Measurements from ENCODE around the gene MICAL1. TPM values are rescaled to one million over a fixed set of nuclear protein-coding genes. Genes with fewer than 3 reads are reported as not detected.
A peak's percentile ranks its signal among the peaks of the same experiment; 100 is the strongest.

Gene MICAL1
- total RNA-seq, 1 donor from 2014 or later, result 19.5 TPM

DNA sequence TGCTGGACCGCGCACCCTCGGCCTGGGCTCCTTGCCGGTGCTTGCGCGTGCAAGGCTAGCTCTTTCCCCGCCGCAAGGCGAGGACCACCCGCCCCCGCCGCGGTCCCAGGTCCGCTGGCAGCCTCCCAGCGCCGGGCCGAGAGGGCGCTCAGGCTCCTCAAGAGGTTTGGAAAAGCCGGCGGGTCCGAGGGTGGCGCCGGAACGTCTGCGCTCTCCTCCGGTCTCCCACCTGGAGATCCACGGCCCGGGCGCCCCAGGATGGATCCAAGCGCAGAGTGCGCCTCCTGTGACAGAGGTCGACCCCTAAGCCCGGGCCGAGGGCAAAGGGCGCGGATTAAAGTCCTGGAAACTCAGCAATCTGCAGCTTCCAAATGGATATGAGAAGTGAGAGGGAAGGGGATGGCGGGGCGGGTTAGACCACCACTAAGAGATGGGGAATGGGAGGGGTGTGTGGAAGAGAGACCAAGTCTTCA, 575 bp upstream of the MICAL1 start:
- no peak for DNase-seq (ENCODE audit: low read depth in 2 of 2)

DNA sequence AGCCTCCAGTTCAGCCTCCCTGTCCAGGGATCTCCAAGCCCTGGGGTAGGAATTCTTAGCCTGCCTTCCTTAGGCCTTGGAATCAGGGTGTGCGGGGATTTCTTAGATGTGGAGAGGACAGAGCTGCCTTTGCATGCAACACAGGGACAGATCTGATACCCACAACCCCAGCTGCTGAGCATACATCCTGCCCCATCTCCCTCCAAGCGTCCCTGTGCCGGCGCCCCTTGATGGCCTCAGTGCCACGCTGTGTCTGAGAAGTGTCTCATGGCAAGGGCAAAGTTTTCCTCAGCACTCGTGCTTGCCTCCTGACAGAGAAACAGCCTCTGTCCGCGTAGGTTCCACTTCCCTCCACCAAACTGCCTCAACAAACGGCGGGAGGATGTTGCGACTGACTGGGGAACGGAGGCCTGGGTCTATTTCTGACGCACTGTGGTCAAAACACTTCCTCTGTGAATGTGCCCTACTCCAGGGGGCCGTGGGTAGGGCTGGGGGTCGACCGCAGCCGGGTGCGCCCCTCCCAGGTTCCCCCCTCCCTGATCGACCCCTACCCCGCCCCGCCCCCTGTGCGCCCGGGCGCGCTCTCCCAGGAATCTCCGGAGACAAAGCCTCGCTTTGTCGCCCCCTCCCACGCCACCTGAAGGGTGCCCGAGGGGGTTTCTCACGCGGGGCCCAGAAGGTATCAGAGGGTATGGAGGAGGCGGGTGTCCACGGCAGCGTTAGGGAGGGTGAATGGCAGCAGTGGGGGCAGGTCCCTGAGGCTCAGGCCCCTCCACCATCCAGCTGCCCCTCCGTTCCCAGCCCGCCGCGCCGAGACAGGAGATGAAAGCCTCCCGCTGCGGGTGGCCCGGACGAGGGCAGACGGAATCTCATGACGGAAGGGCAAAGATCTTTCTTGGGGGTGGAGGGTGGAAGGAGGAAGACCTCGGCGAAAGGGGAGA, 806 bp downstream of the MICAL1 start:
- DNase-seq (ENCODE audit: low read depth in 2 of 2), result no peak

DNA sequence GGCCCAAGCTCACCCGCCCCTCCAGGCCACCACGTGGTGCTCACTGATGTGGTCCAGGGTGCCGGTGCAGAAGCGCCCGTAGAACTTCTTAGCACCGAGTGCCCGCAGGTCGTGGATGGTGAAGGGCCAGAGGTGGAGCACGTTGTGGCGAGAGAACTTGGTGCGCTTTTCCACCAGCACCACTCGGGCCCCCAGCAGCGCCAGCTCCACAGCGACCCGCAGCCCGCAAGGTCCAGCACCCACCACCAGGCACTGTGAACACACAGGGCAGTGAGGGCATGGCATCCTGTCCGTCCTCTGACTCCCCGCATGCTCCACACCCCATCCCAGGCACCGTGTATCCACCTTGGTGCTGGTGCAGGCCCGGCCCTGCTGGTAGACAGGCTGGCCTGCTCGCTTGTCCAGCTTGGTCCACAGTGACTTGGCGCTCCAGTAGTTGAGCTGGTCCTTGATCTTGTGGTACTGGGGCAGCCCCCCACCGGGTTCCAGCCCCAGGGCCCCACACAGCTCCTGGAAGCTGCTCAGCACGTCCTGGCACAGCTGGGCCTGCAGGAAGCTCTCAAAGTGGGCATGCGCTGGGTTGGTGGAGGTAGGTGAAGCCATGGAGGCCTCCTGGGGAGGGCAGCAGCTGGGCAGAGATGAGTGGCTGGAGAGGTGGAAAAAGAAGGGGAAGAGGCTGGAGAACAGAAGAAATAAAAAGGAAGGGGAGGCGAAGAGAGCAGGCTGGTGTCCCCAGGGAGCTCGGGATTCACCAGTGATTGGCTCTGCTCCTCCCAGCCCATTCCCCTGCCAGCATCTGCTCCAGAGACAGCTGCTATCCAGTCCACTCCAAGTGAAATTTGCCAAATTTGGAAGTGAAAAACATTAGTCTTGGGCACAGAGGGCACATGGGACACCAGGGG, 1.7 kb downstream of the MICAL1 start:
- no peak for DNase-seq (ENCODE audit: low read depth in 2 of 2)

DNA sequence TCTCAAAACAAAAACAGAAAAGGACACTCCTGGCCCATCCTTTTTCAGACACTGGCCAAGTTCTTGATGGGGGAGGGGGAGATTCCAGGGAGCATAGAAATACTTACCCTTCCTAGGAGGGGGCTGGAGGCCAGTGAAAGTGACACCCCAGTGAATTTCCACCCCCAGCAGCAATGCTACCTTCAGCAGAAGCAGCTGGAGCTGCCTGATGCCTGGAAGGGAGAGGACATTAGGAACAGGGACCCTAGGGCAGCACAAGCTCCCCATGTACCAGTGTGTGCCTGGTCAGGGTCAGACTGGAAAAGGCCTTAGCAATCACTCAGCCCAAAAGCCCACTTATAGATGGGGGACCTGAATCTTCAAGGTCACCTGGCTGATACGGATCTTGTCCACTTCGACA, 2.4 kb downstream of the MICAL1 start:
- DNase-seq (ENCODE audit: low read depth in 2 of 2), result no peak

DNA sequence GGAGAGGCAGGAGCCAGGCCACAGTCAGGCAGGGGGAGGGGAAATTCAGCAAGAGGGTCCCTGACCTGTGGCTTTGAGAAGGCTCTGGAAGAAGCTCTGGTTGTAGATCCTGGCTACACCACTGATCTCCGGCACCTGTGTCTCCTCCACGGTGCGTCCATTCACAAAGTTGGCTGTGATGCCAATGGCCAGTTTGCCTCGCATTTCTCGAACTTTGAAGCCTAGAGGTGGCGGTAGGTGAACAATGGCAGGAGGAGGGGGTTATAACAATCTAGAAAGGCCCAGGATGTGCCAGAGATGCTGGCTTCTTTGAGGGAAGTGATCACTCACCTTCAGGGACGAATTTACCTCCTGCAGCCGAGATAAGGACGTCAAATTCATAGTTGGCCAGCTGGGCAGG, 3.4 kb downstream of the MICAL1 start:
- no peak for DNase-seq (ENCODE audit: low read depth in 2 of 2)

DNA sequence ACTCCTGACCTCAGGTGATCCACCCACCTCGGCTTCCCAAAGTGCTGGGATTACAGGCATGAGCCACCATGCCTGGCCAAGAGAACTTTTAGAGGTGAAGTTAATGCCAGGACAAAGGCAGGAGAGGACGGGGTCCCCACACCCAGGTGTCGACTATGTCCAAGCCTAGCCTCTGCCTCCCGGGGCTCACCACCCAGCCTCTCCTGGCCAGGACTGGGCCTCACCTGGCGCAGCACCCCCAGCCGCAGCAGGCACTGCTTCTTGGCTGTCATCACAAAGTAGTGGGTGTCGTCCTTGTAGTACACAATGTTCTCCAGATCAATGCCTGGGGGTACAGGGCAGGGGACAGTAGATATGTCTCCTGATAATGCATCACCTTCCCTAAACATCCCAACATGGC, 4.2 kb downstream of the MICAL1 start:
- DNase-seq (ENCODE audit: low read depth in 2 of 2), result no peak

DNA sequence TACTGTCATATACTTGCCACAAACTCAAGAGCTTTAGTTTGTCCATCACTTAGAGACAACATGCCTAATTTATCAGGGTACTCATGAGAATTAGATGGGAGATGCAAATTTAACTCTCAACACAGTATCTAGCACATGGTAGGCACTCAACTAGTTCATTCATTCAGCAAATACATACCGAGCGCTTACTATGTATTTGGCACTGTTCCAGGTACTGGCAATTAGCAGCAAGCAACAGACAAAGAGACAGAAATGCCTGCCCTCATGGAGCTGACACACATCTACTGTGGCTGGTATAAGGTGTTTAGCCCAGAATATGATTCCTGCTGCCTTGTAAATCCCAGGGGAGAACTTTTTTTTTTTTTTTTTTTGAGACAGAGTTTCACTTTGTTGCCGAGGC, 4.8 kb downstream of the MICAL1 start:
- DNase-seq (ENCODE audit: low read depth in 2 of 2), result no peak

DNA sequence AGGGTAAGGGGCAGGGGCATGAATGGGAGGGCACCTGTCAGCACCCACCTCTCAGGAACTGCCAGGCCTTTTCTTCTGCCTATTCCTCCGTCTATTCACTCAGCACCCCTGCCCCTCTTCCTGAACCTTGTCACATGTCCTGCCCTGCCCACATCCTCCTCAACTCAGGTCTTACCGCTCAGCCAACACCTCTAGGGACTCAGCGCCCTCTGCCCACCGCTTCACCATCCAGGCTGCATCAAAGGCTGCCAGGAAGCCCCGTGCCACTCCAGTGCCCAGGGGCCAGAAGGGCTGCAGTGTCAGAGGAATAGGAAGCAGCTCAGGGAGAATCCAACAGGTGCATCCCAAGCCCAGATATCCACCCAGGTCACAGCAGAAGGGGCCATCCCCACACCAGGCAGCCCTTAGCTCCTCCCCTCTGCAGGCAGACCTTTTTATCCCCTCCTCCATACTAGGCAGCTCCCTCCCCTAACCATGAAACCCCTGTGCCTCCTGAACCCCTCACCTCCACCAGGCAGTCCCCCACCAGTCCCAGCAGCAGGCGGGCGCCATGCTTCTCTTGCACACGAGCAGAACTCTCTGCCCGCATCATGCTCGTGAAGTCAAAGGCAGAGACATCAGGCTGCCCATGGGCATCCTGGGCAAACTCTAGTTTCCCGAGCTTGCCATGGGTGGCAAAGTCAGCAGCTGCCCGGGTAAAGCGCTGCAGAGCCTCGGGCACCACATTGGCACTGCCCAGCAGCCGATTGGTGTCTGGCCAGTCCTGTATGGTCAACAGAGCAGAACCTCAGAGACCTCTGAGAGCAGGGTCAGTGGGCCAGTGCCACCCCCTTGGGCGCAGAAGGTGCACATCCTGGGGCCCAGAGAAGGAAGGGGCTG, 5.5 kb downstream of the MICAL1 start:
- no peak for DNase-seq (ENCODE audit: low read depth in 2 of 2)

DNA sequence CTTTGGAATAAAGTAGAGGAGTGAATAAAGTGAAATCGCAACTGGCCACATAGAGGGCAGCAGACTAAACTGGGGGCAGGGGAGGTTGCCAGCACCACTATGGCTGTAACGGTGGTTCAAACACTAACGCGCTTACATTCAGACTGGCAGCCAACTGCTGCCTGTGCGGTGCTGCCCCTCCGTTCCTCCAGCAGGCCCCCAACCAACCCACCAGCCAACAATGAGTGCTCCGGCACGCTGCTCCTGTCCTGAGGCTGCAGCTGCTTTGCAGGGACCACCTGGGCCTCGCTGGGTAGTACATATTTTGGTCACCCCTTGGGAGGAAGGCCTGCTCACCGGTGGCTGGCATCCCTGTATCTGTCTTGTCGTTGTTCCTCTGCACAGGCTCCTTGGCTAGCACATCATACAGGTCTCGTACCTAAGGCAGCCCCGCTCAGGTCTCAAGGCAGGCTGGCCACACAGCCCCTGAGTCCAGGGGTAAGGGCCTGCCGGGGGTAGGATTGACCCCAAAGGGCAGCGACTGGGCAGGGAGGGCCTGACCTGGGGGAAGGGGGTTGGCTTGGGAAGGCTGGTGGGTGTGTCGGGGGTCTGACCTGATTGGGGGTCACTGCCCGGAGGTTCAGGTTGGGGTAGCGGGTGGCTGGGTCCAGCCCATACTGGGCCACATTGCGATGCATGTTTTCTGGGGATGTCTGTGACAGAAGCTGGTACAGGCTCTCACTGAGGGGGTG, 6.3 kb downstream of the MICAL1 start:
- no peak for DNase-seq (ENCODE audit: low read depth in 2 of 2)

DNA sequence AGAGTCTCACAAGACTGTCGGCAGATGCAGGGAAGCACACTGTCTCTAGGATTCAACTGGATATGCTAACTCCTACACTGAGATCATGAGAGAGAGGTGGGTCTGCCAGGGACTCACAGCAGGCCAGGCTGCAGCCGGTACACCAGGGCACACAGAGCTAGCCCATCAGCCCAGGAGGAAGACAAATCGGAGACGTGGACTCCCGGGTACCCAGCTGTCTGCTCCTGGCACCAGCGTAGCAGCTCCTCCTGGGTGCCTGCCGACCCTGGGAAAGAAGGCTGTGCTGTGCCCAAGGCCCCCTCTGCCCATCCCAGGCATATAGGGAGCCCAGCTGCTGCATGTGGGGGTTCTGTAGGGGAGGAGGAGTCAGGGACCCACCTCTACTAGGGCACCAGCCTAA, 7.0 kb downstream of the MICAL1 start:
- DNase-seq (ENCODE audit: low read depth in 2 of 2), result no peak

DNA sequence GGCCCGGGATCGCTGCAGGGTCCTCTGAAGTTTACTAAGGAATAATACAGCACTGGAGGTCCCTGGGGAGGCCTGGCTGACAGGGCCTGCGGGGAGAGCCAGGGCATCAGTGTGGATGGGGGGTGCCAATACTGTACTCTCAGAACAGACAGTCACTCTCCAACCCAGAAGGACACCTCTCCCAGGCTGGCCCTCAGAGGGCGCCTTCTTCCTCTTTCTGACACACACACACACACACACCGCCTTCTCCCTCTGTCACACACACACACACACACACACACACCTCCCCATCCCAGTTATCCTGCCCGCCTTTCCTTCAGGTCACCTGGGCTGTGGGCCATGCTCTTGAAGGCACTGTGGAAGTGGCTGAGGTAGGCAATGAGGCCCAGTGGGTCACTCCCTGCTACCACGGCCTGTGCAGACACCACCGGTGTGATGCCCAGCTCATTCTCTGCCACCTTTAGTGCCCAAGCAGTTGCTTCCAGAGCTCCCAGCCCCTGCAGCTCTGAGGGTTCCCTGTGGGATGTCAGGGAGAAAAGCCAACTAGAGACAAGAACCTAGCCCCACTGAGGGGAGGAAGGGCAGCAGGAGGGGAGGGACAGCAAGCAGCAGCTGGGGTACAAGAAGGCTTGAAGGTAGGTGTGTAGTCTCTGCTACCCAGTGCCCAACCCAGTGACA, 7.6 kb downstream of the MICAL1 start:
- no peak for DNase-seq (ENCODE audit: low read depth in 2 of 2)

DNA sequence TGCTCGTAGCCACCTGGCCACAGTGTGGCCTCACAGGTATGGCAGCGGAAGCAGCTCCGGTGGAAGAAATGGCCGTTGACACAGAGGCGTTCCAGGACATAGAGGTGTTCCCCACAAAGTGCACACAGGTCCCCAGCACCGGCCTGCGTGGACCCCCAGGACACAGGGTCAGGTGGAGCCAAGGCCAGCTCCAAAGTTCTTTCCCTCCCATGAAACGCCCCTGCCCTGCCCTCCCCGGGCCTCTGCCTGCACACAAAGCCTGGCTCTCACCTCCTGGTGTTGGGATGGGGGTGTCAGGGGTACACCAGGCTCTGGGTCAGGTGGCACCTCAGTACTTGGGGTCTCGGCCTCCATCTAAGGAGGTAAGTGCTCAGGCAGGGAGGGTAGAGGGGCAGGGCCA, 8.5 kb downstream of the MICAL1 start:
- no peak for DNase-seq (ENCODE audit: low read depth in 2 of 2)

DNA sequence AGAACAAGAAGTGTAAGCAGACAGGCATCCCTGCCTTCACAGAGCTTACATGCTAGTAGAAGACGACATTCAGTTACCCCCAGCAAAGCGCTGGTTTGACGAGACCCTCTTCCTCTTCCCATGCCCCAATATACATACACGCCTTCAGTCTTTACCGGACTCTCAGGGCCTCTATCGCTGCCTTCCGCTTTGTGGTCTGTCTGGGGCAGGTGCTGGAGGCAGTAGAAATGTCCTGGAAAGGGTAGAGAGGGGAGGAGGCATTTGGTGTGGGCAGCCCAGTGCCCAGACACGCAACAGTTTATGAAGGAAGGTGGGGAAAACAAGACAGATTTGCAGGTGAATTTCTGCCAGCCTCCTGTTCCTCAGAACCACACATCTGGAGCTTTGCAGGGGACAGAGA, 9.0 kb downstream of the MICAL1 start:
- DNase-seq (ENCODE audit: low read depth in 2 of 2), result no peak

DNA sequence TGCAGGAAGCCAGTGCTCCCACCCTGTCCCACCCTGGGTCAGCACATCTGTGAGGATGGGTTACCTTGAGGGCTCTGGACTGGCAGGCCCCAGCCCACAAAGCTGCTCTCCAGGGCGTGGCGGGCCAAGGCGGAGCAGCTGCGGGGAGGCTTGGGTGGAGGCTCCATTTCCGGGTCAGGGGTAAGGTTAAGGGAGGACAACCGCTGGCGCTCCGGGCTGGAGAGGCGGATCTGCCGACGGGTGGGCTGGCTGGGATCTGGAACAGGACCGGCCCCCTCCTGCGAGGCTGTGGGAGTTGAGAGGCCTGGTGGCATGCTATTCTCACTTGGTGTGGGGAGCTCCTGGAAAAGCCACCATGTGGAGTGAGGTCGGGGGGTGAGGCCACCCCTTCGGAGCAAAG, 9.5 kb downstream of the MICAL1 start:
- DNase-seq (ENCODE audit: low read depth in 2 of 2), result no peak

DNA sequence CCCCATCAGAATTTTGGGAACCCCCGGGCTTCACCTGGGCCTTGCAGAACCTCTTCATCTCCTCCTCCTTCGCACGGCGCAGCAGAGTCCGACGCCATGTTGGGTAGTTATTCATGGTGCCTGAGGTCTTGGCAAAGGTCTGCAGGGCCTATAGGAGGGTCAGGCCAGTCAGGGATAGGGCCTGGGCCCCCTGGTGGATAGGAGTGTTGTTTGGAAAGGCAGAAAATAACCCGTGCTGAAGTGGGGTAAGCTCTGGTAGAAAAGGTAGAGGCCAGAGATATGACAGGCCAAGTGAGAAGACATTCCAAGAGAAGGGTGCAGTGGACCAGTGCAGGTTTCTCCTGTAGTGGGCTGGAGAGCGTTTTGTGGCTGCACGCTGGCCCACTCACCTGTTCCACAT, 10.2 kb downstream of the MICAL1 start:
- DNase-seq (ENCODE audit: low read depth in 2 of 2), result no peak

DNA sequence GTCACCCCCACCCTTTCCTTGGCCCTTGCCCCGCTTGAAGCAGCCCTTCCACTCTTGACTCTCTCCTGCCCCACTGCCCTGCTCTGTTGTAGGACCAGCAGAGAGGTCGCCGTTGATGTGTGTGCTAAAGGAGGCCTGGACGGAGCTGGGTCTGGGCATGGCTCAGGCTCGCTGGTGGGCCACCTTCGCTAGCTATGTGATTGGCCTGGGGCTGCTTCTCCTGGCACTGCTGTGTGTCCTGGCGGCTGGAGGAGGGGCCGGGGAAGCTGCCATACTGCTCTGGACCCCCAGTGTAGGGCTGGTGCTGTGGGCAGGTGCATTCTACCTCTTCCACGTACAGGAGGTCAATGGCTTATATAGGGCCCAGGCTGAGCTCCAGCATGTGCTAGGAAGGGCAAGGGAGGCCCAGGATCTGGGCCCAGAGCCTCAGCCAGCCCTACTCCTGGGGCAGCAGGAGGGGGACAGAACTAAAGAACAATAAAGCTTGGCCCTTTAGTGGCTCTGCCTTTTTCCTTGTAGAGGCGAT, 12.1 kb downstream of the MICAL1 start:
- DNase-seq (ENCODE audit: low read depth in 2 of 2), result no peak

DNA sequence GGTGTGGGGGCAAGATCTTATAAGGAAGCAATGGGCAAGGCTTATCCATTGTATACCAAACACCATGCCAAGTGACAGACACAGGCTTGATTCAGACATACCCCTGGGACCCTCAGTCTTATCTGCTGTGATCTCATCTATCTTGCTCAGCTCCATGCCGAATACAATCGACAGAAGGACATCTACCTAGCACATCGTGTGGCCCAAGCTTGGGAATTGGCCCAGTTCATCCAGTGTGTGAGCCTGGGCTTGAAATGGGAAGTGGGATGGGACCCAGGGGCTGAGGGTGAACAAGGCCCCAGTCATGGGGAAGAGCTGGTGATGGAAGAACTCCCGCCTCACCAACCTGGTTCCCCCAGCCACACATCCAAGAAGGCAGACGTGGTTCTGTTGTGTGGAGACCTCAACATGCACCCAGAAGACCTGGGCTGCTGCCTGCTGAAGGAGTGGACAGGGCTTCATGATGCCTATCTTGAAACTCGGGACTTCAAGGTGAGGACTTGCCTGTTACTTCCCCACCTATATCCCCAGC, 13.1 kb downstream of the MICAL1 start:
- DNase-seq (ENCODE audit: low read depth in 2 of 2), result no peak

DNA sequence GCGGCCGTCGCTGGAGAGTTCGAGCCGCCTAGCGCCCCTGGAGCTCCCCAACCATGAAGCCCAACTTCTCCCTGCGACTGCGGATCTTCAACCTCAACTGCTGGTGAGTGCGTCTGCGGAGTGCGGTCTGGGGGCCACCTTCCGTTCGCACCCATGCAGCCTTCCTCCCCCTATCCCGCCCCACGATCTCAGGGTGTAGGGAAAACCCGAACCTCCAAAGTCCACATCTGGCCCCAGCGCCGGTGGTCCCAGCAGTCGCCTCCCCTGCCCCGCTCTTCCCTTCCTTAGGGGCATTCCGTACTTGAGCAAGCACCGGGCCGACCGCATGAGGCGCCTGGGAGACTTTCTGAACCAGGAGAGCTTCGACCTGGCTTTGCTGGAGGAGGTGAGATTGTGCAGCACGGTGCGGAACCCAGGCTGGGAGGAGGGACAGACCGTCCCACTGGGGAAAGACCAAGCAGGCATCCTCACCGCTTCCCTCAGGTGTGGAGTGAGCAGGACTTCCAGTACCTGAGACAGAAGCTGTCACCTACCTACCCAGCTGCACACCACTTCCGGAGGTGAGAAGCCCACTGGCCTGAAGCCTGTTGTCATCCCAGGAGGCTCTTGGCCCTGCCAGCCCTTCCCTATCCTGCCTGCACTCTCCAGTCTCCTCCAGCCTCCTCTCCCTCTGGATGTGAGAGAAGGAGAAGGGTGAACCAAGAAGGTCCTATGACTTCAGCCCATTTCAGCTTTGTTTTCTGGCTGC, 14.3 kb downstream of the MICAL1 start:
- DNase-seq (ENCODE audit: low read depth in 2 of 2), result peak in 1 of 2 donors; percentile 52

Data from dermis microvascular lymphatic vessel endothelial cell (primary cell).